ENCODE results near the gene LYPD6. TPM values are rescaled to one million over a fixed set of nuclear protein-coding genes. Genes with fewer than 3 reads are reported as not detected.

The LYPD6 gene
- total and polyA plus RNA-seq, 2 experiments from 2014 or later: 4.9 to 12.4 TPM

GRCh38 chr2:149489452-149489851 is 159.1 kb downstream of the LYPD6 start:
- no peak for TF ChIP-seq ZNF114 (CRISPR knock-in tag; IDR thresholded peaks at IDR 0.05)
- TF ChIP-seq EZH2phosphoT487 (IDR thresholded peaks at IDR 0.05; ENCODE audit: unreplicated experiment): no peak
- no peak for TF ChIP-seq STAT1 (IDR thresholded peaks at IDR 0.05; ENCODE audit: unreplicated experiment)
- TF ChIP-seq, protein P1, sequence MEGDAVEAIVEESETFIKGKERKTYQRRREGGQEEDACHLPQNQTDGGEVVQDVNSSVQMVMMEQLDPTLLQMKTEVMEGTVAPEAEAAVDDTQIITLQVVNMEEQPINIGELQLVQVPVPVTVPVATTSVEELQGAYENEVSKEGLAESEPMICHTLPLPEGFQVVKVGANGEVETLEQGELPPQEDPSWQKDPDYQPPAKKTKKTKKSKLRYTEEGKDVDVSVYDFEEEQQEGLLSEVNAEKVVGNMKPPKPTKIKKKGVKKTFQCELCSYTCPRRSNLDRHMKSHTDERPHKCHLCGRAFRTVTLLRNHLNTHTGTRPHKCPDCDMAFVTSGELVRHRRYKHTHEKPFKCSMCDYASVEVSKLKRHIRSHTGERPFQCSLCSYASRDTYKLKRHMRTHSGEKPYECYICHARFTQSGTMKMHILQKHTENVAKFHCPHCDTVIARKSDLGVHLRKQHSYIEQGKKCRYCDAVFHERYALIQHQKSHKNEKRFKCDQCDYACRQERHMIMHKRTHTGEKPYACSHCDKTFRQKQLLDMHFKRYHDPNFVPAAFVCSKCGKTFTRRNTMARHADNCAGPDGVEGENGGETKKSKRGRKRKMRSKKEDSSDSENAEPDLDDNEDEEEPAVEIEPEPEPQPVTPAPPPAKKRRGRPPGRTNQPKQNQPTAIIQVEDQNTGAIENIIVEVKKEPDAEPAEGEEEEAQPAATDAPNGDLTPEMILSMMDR (conservative IDR thresholded peaks at IDR 0.05; ENCODE audit: low read depth in 2 of 2): no peak
- TF ChIP-seq NANOG (IDR thresholded peaks at IDR 0.05; ENCODE audit: borderline replicate concordance): no peak
- TF ChIP-seq CREB1 (CRISPR knock-in tag; IDR thresholded peaks at IDR 0.05; ENCODE audit: low read depth): no peak
- TF ChIP-seq ZNF462 (CRISPR knock-in tag; IDR thresholded peaks at IDR 0.05): no peak
- TF ChIP-seq, protein P2, sequence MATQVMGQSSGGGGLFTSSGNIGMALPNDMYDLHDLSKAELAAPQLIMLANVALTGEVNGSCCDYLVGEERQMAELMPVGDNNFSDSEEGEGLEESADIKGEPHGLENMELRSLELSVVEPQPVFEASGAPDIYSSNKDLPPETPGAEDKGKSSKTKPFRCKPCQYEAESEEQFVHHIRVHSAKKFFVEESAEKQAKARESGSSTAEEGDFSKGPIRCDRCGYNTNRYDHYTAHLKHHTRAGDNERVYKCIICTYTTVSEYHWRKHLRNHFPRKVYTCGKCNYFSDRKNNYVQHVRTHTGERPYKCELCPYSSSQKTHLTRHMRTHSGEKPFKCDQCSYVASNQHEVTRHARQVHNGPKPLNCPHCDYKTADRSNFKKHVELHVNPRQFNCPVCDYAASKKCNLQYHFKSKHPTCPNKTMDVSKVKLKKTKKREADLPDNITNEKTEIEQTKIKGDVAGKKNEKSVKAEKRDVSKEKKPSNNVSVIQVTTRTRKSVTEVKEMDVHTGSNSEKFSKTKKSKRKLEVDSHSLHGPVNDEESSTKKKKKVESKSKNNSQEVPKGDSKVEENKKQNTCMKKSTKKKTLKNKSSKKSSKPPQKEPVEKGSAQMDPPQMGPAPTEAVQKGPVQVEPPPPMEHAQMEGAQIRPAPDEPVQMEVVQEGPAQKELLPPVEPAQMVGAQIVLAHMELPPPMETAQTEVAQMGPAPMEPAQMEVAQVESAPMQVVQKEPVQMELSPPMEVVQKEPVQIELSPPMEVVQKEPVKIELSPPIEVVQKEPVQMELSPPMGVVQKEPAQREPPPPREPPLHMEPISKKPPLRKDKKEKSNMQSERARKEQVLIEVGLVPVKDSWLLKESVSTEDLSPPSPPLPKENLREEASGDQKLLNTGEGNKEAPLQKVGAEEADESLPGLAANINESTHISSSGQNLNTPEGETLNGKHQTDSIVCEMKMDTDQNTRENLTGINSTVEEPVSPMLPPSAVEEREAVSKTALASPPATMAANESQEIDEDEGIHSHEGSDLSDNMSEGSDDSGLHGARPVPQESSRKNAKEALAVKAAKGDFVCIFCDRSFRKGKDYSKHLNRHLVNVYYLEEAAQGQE (IDR thresholded peaks at IDR 0.05; ENCODE audit: unreplicated experiment): no peak
- TF ChIP-seq, protein P3, sequence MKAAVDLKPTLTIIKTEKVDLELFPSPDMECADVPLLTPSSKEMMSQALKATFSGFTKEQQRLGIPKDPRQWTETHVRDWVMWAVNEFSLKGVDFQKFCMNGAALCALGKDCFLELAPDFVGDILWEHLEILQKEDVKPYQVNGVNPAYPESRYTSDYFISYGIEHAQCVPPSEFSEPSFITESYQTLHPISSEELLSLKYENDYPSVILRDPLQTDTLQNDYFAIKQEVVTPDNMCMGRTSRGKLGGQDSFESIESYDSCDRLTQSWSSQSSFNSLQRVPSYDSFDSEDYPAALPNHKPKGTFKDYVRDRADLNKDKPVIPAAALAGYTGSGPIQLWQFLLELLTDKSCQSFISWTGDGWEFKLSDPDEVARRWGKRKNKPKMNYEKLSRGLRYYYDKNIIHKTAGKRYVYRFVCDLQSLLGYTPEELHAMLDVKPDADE (IDR thresholded peaks at IDR 0.05): no peak
- no peak for TF ChIP-seq JUNB (IDR thresholded peaks at IDR 0.05; ENCODE audit: unreplicated experiment)
- no peak for TF ChIP-seq EZH2 (IDR thresholded peaks at IDR 0.05; ENCODE audit: low read depth, unreplicated experiment)
- no peak for TF ChIP-seq ZNF331 (CRISPR knock-in tag; IDR thresholded peaks at IDR 0.05; ENCODE audit: low read depth)
- TF ChIP-seq POLR2AphosphoS5 (IDR thresholded peaks at IDR 0.05; ENCODE audit: low read depth): no peak
- Histone ChIP-seq H3K4me3 (no peak overlapping the region), H2AFZ (peak overlapping the region; percentile 63), H3K9me2 (ENCODE audit: insufficient read depth) (no peaks in the 10 kb centered on the region; the same call in none of the 2 replicates), H3K4me1 (ENCODE audit: insufficient read depth) (peaks cover 33% of the 10 kb centered on the region), H4K20me1 (replicated peaks; ENCODE audit: insufficient read depth) (no peaks in the 10 kb centered on the region), H3K27ac (ENCODE audit: low read depth) (no peak overlapping the region), H3F3A (replicated peaks; ENCODE audit: low read depth) (no peaks in the 10 kb centered on the region), H3K79me2 (replicated peaks; ENCODE audit: insufficient read depth) (no peaks in the 10 kb centered on the region), H3K27me3 (ENCODE audit: insufficient read depth) (no peaks in the 10 kb centered on the region), H3K36me3 (ENCODE audit: insufficient read depth) (no peaks in the 10 kb centered on the region), H3K4me2 (no peak overlapping the region)
- H3K9me3 Mint-ChIP-seq: no peaks in the 10 kb centered on the region
- no peak overlapping the region for H3K27ac Mint-ChIP-seq
- H3K4me1 Mint-ChIP-seq: peaks cover 34% of the 10 kb centered on the region
- H3K4me3 Mint-ChIP-seq: no peak overlapping the region
- H3K27me3 Mint-ChIP-seq (ENCODE audit: insufficient read depth, low read depth, poor library complexity): no peaks in the 10 kb centered on the region
- DNase-seq (ENCODE audit: low spot score): peak; percentile 54
- no peaks in the 10 kb centered on the region for H3K36me3 Mint-ChIP-seq (ENCODE audit: low read depth)
- ATAC-seq: peak; percentile 87

Measured in GM23338 (cell line).